Suprapubic skin (tissue), 4 donors: ENCODE results near the gene NR5A2.

Source experiments
- EP300 ChIP-seq: sonication (generic); formaldehyde crosslinking; IDR thresholded peaks from one replicate; pipeline ENCODE4 v1.6.1; 2017; ENCODE audit warnings: antibody characterized with exemption
- POLR2AphosphoS5 ChIP-seq, 3 donors: sonication (generic); formaldehyde crosslinking; IDR thresholded peaks; one replicate each; pipeline ENCODE4 v1.6.1; 2017; ENCODE audit warnings: antibody characterized with exemption in 3 of 3
- TF ChIP-seq, protein P1 (sequence below), 2 donors: fragments of 200-600 bp in 1 of 2; fragments of 450-650 bp in 1 of 2; sonication (generic) in 1 of 2; IDR thresholded peaks; one replicate each; pipeline ENCODE4 v1.5.1; 2016 to 2019; ENCODE audit warnings: antibody characterized with exemption in 2 of 2, mild to moderate bottlenecking in 1 of 2, moderate library complexity in 1 of 2

DNA sequence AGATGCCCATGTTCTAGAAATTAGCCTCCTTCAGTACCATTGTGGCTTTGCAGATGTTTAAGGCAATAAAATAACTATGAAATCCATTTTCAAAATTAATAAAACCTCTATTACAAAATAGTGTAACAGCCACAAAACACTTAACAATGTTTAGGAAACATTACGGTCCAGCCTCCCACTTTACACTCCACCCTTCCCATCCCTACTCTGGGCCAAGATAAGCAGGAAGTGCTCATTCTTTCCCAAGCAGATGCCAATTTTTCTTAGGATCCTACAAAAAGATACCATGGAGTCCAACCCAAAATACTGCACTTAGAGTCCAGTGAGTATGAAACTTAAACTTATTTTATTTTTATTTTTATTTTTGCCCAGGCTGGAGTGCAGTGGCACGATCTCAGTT, 150.8 kb downstream of the NR5A2 start:
- TF ChIP-seq, protein P1, sequence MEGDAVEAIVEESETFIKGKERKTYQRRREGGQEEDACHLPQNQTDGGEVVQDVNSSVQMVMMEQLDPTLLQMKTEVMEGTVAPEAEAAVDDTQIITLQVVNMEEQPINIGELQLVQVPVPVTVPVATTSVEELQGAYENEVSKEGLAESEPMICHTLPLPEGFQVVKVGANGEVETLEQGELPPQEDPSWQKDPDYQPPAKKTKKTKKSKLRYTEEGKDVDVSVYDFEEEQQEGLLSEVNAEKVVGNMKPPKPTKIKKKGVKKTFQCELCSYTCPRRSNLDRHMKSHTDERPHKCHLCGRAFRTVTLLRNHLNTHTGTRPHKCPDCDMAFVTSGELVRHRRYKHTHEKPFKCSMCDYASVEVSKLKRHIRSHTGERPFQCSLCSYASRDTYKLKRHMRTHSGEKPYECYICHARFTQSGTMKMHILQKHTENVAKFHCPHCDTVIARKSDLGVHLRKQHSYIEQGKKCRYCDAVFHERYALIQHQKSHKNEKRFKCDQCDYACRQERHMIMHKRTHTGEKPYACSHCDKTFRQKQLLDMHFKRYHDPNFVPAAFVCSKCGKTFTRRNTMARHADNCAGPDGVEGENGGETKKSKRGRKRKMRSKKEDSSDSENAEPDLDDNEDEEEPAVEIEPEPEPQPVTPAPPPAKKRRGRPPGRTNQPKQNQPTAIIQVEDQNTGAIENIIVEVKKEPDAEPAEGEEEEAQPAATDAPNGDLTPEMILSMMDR (IDR thresholded peaks at IDR 0.05): no peak
- TF ChIP-seq EP300 (no peak), POLR2AphosphoS5 (IDR thresholded peaks at IDR 0.05) (no peak)
